HuH-7.5 (cell line): ENCODE results near the gene S1PR1.

ENCODE experiments used
- DNase-seq: peaks from one replicate; pipeline ENCODE4 v3.0.0; 2011; ENCODE audit warnings: low spot score

S1PR1 gene

GRCh38 chr1:101280049-101280592 lies 43.3 kb downstream of the S1PR1 start:
- no peak for DNase-seq

- DNase-seq: no peak
Observed at GRCh38 chr1:101280942-101281654, 44.3 kb downstream of the S1PR1 start.

- no peak for DNase-seq
Observed at GRCh38 chr1:101281751-101282150, 44.9 kb downstream of the S1PR1 start.

GRCh38 chr1:101282314-101283038 lies 45.7 kb downstream of the S1PR1 start:
- no peak for DNase-seq

GRCh38 chr1:101283443-101283842 lies 46.6 kb downstream of the S1PR1 start:
- no peak for DNase-seq

- DNase-seq: no peak
Observed at GRCh38 chr1:101284021-101284420, 47.2 kb downstream of the S1PR1 start.

GRCh38 chr1:101284622-101285218 lies 47.9 kb downstream of the S1PR1 start:
- DNase-seq: no peak

- no peak for DNase-seq
Observed at GRCh38 chr1:101285922-101286570, 49.2 kb downstream of the S1PR1 start.

- peak; percentile 6 for DNase-seq
Observed at GRCh38 chr1:101288491-101288944, 51.7 kb downstream of the S1PR1 start.

GRCh38 chr1:101290119-101290921 lies 53.5 kb downstream of the S1PR1 start:
- DNase-seq: no peak
